G401.6 (cell line): ENCODE data around the gene ZNF385B.

Experiments
- FAIRE-seq: peaks from 2 replicates; lab custom pipeline; 2012; peaks lifted over from hg19 to GRCh38; lab: Jason Lieb, UNC

Gene ZNF385B

GRCh38 chr2:179437430-179437829, 424.0 kb downstream of the ZNF385B start:
- no peak for FAIRE-seq

GRCh38 chr2:179435566-179435965, 425.8 kb downstream of the ZNF385B start:
- FAIRE-seq: no peak

- no peak for FAIRE-seq
These were observed 426.4 kb downstream of the ZNF385B start for GRCh38 chr2:179435000-179435399.

- FAIRE-seq: no peak
These were observed 427.1 kb downstream of the ZNF385B start for GRCh38 chr2:179434357-179434756.

GRCh38 chr2:179432751-179433150, 428.7 kb downstream of the ZNF385B start:
- no peak for FAIRE-seq

- FAIRE-seq: no peak
These were observed 431.8 kb downstream of the ZNF385B start for GRCh38 chr2:179429597-179429996.

GRCh38 chr2:179429060-179429471, 432.3 kb downstream of the ZNF385B start:
- FAIRE-seq: no peak

- FAIRE-seq: no peak
These were observed 432.8 kb downstream of the ZNF385B start for GRCh38 chr2:179428649-179429048.

GRCh38 chr2:179427065-179427464, 434.3 kb downstream of the ZNF385B start:
- FAIRE-seq: no peak

- FAIRE-seq: no peak
These were observed 436.8 kb downstream of the ZNF385B start for GRCh38 chr2:179424571-179424970.

GRCh38 chr2:179422037-179422643, 439.3 kb downstream of the ZNF385B start:
- peak; percentile 89 for FAIRE-seq

GRCh38 chr2:179417436-179417949, 443.9 kb downstream of the ZNF385B start:
- FAIRE-seq: no peak

- FAIRE-seq: no peak
These were observed 449.3 kb downstream of the ZNF385B start for GRCh38 chr2:179412112-179412511.

GRCh38 chr2:179410552-179411356, 450.7 kb downstream of the ZNF385B start:
- FAIRE-seq: no peak

GRCh38 chr2:179403624-179404023, 457.8 kb downstream of the ZNF385B start:
- FAIRE-seq: no peak

GRCh38 chr2:179393481-179393880, 467.9 kb downstream of the ZNF385B start:
- FAIRE-seq: no peak
